Activated CD4-positive, CD25-positive, alpha-beta regulatory T cell (primary cell): ENCODE measurements around the gene FSD1L.
"Not testable (repeated sequence)": the region's sequence is repeated elsewhere in the genome, so short reads cannot be mapped to it uniquely, and the experiment has no call there.

Experiments used
- DNase-seq, 4 experiments: peaks; one replicate each; lab custom pipeline; 2025; lab: John Stamatoyannopoulos, UW

Gene FSD1L

DNA sequence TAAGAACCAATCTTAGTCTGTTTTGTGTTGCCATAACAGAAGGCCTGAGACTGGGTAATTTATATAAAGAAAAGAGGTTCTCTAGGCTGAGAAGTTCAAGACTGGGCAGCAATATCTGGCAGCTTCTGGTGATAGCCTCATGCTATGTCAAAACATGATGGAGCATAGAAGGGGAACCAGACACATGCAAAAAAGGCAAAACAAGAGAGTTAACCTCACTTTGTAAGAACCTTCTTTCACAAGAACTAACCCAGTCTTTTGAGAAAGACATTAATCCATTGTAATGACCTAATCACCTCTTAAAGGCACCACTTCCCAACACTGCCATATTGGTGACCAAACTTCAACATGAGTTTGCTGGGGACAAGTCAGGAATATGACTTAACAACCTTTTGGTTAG lies 37.3 kb downstream of the FSD1L start:
- DNase-seq, result no peak

DNA sequence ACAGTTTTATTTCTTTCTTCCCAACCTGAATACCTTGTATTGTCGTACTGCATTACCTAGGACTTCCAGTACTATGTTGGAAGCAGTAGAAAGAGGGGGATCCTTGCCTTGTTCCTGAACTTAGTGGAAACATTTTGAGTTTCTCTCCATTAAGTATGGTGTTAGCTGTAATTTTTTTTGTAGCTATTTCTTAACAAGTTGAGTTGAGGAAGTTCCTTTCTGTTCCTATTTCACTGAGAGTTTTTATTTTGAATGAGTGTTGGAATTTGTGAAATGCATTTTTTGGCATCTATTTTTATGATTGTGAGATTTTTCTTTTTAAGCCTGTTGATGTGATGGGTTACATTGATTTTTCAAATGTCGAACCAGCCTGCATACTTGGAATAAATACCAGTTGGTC lies 49.0 kb downstream of the FSD1L start:
- no peak for DNase-seq

DNA sequence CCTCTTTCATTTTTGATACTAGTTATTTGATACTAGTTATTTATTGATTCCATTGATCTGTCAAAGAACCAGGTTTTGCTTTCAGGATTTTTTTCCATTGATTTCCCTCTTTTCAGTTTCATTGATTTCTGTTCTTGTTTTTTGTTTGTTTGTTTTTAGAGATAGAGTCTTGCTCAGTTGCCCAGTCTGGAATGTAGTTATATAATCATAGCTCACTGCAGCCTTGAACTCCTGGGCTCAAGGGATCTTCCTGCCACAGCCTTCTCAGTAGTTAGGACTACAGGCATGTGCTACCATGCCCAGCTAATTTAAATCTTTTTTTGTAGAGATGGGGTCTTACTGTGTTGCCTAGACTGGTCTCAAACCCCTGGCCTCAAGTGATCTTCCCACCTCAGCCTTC lies 49.9 kb downstream of the FSD1L start:
- DNase-seq, result no peak

DNA sequence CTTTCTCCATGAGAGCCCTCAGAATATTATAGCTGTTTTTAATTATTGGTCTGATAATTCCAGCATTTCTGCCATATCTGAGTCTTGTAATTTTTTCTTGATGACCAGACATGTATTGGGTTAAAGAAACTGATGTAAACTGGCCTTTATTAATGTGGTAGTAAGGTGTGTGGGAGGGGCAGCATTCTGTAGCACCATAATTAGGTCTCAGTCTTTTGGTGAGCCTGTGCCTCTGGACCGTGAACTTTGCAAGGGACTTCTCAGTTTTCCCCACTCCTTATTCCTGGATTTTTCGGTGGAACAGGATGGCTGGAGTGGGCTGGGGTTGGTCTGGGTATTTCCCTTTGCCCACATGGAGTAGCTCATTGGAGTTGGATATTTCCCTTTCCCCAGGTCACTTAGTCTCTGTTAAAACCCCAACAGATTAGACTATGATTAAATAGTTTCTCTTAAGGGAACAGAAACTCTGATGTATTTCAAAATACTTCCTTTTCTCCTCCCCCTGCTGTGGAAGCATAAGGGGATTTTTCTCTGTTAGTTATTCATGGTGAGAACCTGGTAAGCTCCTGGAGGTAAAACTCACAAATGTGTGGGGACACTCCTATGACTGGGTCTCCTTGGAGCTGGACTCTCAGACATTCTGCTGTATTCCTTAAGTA lies 52.4 kb downstream of the FSD1L start:
- no peak for DNase-seq

DNA sequence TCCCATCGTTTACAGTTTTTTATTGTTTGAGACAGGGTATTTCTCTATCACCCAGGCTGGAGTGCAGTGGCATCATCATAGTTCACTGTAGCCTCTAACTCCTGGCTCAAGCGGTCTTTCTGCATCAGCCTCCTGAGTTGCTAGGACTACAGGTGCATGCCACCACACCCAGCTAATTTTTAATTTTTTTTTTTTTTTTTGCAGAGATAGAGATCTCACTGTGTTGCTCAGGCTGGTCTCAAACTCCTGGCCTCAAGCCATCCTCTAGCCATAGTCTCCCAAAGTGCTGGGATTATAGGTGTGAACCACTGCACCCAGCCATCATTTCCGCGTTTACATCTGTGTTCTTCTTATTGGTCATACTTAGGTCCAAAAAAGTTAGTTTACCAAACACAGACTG lies 53.6 kb downstream of the FSD1L start:
- no peak for DNase-seq

DNA sequence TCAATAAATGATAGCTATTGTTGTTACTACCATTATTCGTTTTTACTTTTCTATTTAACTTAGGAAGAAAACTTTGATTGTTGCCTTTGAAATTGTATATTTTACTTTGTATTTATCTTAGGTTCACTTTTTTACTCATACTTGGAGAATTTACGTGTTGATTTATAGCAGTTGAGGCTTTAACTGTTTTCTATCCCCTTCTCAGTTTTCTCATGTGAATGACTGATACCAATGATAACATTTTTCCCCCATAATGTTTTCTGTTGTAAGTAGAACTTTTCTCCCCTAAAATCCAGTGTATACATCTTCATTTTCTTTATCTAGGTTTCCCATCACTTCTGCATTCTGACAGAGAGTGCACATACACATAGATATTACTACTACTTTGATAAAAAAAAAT lies 54.4 kb downstream of the FSD1L start:
- DNase-seq, result no peak

DNA sequence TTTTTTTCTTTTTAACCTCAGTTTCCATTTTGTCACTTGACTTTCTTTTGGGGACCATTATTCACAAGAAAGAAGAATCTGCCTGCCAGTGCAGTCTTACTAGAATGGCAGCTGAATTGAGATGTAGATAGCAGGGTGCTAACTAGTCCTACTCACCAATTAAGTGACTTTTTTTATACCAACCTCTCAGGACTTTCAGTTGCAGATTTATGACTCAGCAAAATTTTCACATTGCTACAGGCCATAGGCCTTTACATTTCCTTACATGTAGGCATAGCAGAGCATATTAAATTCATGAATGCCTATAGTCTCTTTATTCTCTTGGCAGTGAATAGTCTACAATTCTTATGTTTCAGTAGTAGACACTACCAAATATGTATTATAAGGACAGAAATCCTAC lies 56.0 kb downstream of the FSD1L start:
- no peak for DNase-seq

DNA sequence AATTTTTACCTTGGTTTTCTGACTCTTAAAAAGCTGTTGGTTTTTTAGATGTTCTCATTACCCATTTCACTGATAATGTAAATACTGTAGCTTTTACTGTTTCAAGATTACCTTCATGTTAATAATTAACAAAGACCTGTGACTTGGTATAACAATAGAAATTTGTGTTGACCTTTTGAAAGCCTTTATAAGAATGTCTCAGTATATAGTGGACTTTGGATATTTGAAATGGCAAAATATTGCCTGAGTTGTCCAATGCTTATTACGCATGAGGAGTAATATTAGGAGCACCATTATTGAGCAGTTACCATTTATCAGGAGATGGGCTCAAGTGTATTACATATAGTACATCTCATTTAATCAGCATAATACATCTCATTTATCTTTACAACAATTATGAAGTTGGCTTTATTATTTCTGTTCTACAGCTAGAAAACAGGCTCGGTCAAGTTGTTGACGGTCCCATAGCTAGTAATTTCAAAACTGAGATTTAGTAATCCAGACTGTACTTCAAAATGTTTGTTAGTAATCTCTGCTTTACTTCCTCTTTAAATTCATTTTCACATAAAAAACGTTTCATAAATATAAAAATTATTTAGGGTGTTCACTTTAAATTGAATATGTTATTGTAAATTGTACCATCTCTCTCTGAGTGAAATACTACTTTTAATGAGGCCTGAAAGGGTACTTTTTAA lies 59.4 kb downstream of the FSD1L start:
- no peak for DNase-seq

DNA sequence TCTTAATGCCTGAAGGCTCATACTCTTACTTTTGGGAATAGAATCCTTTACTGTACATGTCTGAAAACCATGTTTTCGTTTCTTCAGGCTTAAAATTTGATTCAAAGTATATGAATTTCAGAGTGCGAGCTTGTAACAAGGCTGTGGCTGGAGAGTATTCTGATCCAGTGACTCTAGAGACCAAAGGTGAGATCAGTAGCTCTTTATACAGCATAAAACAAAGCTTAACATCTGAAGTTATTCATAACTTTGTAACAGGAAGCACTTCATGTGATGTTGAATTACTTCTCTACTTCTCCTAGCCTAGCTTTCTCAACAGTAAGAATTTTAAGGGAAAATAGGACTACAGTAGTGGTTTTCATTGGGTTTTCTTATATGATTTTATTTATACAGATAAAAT lies 60.7 kb downstream of the FSD1L start:
- no peak for DNase-seq

DNA sequence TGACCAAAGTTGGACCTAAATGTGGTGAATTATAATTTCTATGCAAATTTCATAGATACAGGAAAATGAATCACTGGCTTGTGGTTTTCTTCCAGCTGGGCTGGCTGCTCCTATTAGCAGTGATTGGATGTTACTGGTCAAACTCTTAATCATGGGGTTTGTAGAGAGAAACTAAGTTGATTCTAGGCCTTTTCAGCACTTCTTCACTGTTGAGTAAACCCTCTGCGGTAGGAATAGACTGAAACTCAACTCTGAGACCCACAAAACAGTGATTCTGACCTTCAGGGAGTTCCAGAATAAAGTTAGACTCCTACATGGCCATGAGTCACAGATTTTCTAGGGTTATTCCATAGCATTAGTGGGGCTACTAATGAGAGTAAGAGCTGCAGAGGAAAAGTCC lies 62.2 kb downstream of the FSD1L start:
- no peak for DNase-seq

DNA sequence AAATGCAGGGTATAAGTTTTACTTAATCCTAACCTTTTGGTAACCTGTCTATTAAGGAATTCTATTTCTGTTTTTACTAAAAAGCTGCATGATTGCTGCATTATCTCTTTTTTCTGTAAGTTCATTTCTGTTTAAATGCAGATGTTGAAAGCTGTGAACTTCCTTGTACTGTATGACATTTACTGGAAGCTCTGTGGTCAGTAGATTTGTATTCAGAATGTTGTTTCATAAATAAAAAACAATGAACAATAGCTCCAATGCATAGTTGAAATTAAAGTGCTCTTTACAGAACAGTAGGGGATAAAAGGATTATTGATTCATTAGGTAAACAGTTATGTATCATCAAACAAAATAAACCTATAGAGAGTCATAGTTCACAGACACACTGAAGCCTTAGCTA lies 63.6 kb downstream of the FSD1L start:
- no peak for DNase-seq

DNA sequence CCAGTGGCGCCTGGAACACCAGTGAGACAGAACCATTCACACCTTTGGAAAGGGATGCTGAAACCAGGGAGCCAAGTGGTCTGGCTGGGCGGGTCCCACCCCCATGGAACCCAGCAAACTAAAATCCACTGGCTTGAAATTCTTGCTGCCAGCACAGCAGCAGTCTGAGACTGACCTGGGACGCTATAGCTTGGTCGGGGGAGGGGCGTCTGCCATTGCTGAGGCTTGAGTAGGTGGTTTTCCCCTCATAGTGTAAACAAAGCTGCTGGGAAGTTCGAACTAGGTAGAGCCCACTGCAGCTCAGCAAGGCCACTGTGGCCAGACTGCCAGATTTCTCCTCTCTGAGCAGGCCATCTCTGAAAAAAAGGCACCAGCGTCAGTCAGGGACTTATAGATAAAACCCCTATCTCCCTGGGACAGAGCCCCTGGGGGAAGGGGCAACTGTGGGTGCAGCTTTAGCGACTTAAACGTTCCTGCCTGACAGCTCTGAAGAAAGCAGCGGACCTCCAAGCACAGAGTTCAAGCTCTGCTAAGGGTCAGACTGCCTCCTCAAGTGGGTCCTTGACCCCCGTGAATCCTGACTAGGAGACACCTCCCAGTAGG lies 68.1 kb downstream of the FSD1L start:
- no peak for DNase-seq

DNA sequence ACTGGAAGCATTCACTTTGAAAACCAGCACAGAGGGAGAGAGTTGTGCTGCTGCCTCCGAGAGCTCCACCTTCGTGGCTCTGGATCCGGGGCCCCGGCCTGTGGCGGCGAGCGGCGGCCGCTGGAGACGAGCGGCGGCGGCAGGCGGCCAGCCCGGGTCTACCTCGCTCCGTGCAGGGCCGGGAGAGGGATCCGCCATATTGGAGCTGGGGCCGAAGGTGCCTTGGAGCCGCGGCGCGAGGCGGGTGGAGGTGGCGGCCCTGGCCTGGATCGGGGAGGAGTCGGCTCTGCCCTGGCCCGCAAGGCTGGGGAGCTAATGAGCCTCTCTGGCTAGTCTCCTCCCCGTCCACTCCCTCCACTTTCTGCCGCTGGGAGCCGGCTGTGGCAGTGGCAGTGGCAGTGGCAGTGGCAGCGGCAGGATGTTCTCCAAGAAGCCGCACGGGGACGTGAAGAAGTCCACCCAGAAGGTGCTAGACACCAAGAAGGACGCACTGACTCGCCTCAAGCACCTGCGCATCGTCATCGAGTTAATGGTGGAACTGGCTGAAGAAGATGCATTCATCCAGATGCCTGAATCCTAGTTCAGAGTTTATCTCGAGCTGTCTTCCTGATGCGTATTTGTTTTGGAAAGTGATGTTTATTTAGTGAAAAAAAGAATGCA lies 72.0 kb downstream of the FSD1L start:
- DNase-seq, result peak in 1 of 4 experiments; percentile 2

DNA sequence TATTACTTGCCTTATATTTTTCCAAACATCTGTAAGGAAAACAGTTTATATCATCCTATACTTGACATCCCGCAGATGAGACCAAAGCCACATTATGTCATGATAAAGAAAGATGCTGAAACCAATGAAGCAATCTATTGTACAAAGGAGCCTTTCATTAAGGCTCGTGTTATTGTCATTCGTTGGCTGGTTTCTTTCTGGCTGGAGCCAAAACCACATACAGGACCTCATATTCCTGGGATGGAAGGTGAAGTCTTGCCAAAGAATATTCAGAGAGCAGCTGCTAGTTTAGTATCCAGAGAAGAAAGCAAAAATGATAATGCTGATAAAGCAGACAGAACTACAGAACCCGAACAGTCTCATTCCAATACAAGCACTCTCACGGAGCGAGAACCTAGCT lies 73.2 kb downstream of the FSD1L start:
- DNase-seq, result not testable (repeated sequence)

DNA sequence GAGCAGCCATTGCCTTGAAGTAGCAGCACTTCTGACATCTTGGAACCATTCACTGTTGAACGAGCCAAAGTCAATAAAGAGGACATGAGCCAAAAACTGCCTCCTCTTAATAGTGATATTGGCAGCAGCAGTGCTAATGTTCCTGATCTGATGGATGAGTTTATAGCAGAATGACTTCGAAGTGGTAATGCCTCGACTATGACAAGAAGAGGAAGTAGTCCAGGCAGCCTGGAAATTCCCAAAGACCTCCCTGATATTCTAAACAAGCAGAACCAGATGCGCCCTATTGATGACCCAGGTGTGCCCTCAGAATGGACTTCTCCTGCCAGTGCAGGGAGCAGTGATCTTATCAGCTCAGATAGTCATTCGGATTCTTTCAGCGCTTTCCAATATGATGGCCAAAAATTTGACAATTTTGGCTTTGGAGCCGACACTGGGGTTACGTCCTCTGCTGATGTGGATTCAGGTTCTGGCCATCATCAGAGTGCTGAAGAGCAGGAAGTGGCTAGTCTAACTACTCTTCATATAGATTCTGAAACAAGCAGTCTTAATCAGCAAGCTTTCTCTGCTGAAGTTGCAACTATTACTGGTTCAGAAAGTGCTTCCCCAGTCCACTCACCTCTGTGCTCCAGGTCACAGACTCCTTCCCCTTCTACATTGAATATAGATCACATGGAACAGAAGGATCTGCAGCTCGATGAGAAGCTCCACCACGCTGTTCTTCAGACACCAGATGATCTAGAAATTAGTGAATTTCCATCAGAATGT lies 75.0 kb downstream of the FSD1L start:
- not testable (repeated sequence) for DNase-seq

DNA sequence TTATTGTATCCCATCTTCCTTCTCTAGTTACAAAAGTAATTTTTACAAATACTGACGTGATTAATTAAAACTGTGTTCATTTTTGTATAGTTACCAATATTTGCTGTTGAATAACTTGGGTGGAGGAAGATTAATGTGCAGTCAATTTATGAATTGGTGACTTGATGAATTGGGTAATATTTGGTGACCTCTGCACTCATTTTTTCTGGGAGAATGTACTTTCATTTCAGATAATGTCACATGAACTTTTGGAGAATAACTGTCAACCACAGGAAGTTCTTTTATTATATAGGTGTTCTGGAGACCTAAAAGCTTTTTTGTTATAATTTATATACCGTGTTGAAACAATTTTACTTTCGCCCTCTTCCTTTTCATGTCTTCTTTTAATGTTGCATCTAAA lies 83.7 kb downstream of the FSD1L start:
- no peak for DNase-seq

DNA sequence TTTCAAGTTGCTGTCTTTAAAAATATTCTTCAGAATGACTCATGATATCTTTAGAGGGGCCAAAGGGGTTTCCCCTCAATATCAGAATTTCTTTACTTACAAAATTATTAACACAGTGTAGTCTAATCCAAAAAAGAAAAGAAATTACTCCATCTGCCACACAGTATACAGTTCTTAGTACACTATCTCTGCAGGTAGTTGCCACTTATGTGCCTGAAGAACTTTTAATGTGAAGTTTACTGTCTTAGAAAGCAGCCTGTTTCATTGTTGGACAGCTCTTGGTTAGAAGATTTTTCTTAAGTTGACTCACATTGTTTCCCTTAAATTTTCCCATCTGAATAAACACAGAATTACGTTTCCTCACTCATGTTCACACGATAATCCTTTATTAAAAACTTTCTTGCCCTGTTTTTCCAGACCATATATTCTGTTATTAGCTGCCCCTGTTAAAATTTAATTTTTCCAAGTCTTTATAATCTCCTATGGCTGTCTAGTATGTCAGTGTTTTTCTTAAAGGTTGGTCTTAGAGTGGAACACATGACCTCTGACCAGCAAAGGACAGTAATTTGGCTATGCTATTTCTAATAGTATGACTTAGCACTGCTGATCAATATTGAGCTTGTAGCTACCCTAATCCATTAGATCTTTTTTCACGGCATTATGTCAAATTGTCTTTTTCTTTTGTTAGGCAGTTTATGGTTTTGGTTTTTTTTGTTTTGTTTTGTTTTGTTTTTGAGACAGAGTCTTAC lies 88.3 kb downstream of the FSD1L start:
- no peak for DNase-seq

DNA sequence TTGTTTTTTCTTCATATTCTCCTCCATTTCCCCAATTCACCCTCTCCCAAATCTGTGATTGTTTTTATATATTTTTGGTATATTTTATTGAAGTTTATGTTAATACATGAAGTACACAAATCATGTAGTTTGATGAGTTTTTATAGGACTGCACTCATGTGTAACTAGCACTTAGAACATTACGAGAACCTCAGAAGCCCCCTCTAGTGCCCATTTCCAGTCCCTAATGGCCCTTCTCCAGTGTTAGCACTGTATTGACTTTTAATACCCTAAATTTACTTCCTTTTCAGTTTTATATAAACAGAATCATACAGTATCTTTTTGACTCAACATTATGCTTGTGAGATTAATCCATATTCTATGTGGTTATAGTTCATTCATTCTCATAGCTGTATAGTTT lies 91.6 kb downstream of the FSD1L start:
- no peak for DNase-seq

DNA sequence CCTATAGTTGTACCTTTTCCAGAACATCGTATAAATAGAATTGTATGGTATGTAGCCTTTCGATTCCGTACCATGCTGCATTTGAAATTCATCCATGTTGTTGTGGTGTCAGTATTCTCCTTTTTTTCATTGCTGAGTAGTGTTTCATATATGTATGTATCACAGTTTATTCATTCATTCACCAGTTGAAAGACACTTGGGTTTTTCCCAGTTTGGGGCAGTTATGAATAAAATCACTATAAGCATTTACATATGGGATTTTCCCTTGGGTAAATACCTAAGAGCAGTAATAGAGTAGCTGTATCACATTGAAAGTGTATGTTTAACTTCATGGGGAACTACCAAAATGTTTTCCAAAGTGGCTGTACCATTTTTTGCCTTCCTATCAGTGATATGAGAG lies 94.0 kb downstream of the FSD1L start:
- no peak for DNase-seq

DNA sequence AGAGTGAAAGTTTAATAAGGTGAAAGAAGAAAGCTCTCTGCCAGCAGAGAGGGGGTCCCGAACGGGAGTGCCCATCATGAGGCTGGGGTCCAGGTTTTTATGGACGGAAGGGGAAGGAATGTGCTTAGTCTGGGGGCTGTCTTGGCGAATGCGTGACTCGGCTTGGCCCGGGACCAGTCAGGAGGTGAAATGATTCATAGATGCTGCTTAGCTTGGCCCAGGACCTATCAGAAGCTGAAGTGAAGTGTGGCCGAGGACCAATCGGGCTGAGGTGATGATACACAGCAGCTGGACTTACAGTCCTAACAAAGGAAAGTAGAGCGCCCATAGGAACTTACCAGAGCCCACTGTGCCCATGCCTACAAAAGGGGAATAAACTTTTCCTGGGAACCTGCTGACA lies 106.2 kb downstream of the FSD1L start:
- no peak for DNase-seq

DNA sequence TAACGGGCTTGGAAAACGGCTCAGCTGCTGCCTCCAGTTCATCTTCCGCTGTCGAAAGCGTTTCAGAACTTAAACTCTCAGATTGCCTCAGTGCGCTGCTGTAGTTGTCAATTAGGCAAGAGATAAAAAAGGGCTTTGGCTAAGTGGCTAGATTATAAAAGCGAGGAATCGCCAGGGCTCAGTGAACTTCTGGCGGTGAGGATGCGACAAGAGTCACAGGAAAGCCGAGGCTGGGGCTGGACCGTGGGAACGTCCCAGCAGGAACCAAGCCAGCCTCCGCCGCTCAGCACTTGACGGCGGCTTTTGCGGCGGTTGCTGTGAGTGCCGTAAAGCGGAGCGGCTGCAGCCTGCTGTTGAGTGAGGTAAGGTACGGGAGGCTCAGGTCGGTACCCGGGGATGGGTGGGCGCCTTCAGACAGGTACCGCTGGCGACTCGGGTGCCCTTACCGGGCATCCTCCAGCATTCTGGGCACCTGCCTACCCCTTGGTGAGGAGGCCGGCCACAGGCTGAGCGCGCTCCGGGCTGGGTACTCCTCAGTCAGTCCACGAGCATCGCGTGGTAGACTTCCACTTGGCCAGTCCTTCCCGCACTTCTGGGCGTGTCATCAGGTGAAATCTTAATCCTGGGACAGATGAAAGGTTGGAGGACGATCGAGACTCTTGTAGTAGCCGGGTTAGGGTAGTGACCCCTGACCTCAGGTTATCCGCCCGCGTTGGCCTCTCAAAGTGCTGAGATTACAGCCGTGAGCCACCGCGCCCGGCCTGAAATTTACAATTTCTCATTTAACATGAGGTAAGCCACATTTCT lies 110.2 kb downstream of the FSD1L start, which contains the start of gene FKTN:
FKTN (plus strand) TSS at position 328 of the 807 bp plus-strand sequence. CDS start 16,902 bp downstream, outside the sequence.
- DNase-seq, result peak; percentile 50 to 57 (median 54)
